Effector memory CD4-positive, alpha-beta T cell (primary cell): ENCODE measurements around the gene GOLGA6C.

Experiments used
- DNase-seq, 3 donors: peaks; one replicate each; pipeline ENCODE4 v3.0.0-alpha.2; 2020
- H3K27ac ChIP-seq: 2 replicates; pipeline ENCODE4 v1.7.0; 2013; ENCODE audit warnings: mild to moderate bottlenecking, low read length, moderate library complexity; ENCODE audit not compliant: insufficient read depth, poor library complexity, severe bottlenecking
- H3K27me3 ChIP-seq: replicated peaks from 2 replicates; pipeline ENCODE4 v1.7.0; 2013; ENCODE audit warnings: mild to moderate bottlenecking, low read length; ENCODE audit not compliant: insufficient read depth, control insufficient read depth, poor library complexity, severe bottlenecking
- H3K36me3 ChIP-seq: 2 replicates; pipeline ENCODE4 v1.7.0; 2013; ENCODE audit warnings: mild to moderate bottlenecking, low read length, moderate library complexity; ENCODE audit not compliant: control insufficient read depth, insufficient read depth
- H3K4me1 ChIP-seq: 2 replicates; pipeline ENCODE4 v1.7.0; 2013; ENCODE audit warnings: low read length, mild to moderate bottlenecking; ENCODE audit not compliant: control insufficient read depth, insufficient read depth, poor library complexity, severe bottlenecking
- H3K4me3 ChIP-seq: 2 replicates; pipeline ENCODE4 v1.7.0; 2013; ENCODE audit warnings: low read length, low read depth, mild to moderate bottlenecking; ENCODE audit not compliant: insufficient read depth, poor library complexity, severe bottlenecking
- H3K9me3 ChIP-seq: 2 replicates; pipeline ENCODE4 v1.7.0; 2013; ENCODE audit warnings: mild to moderate bottlenecking, low read length, moderate library complexity; ENCODE audit not compliant: control insufficient read depth

GOLGA6C gene

GRCh38 chr15:75227663-75228280 lies 30.4 kb upstream of the GOLGA6C start:
- no peak overlapping the region for H3K27ac ChIP-seq
- H3K4me1 ChIP-seq: no peaks in the 10 kb centered on the region
- no peak overlapping the region for H3K4me3 ChIP-seq
- H3K9me3 ChIP-seq: no peaks in the 10 kb centered on the region
- DNase-seq: no peak
- no peaks in the 10 kb centered on the region for H3K36me3 ChIP-seq
- no peaks in the 10 kb centered on the region for H3K27me3 ChIP-seq

DNA sequence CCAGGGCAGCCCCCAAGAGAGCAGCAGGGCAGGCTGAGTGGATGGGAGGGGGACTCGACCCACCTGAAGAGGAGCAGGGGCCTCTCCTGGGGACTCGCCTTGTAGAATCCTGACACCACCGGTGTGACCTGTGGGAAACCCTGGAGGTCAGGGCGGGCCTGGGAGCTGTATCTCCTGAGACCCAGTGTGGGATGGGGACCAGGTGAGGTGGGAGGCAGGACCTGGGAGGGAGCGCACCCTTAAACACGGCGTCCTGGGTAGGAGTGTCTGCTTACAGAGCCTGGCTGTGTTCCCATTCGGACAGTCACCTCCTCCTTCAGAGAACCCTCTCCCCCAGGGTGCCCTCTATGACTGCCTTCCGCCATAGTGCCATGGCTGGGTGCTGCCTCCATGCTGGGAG lies 29.3 kb upstream of the GOLGA6C start:
- Histone ChIP-seq H3K4me1 (no peaks in the 10 kb centered on the region), H3K27ac (no peak overlapping the region), H3K27me3 (no peaks in the 10 kb centered on the region), H3K4me3 (no peak overlapping the region), H3K36me3 (no peaks in the 10 kb centered on the region), H3K9me3 (no peaks in the 10 kb centered on the region)
- DNase-seq: no peak

- Histone ChIP-seq H3K27ac (no peak overlapping the region), H3K36me3 (no peaks in the 10 kb centered on the region), H3K4me3 (no peak overlapping the region), H3K9me3 (no peaks in the 10 kb centered on the region), H3K27me3 (no peaks in the 10 kb centered on the region), H3K4me1 (no peaks in the 10 kb centered on the region)
- no peak for DNase-seq
Observed at GRCh38 chr15:75229191-75230015, 28.7 kb upstream of the GOLGA6C start.

DNA sequence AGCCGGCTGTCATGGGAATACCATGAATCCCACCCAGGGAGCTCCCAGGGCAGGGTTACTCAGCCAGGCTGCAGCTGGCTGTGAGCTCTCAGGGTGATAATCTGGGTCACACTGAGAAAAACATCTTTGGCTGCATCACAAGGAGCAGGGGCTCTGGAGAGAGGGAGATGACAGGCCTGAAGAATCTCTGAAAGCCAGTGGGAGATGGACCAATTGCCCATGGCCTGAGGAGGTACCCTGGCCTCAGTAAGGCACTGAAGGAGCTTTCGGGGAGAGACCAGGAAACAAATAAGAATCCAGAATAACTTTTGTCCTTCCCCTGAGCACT lies 28.2 kb upstream of the GOLGA6C start:
- Histone ChIP-seq H3K9me3 (no peaks in the 10 kb centered on the region), H3K4me1 (no peaks in the 10 kb centered on the region), H3K27ac (no peak overlapping the region), H3K36me3 (no peaks in the 10 kb centered on the region), H3K4me3 (no peak overlapping the region), H3K27me3 (no peaks in the 10 kb centered on the region)
- no peak for DNase-seq

GRCh38 chr15:75230551-75231371 lies 27.4 kb upstream of the GOLGA6C start:
- DNase-seq: no peak
- Histone ChIP-seq H3K27me3 (no peaks in the 10 kb centered on the region), H3K4me1 (no peaks in the 10 kb centered on the region)

DNA sequence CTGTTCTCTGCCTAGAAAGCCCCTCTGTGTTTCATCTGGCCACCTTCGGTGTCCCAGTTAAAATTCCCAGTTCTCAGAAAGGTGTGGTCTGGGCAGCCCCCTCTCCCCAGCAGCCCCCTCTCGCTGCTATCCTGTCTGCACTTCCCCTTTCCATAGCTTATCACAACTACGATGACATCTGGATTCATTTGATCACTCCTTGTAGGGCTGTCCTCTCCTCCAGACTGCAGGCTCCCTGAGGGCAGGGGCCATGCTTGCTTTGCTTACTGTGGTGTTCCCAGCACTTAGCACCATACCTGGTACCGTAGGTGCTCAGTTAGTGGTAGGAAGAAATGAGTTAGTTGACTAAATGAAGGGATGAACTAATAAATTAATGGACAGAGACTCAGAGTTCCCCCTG lies 26.3 kb upstream of the GOLGA6C start:
- no peaks in the 10 kb centered on the region for H3K9me3 ChIP-seq
- no peak overlapping the region for H3K27ac ChIP-seq
- no peaks in the 10 kb centered on the region for H3K27me3 ChIP-seq
- H3K4me1 ChIP-seq: no peaks in the 10 kb centered on the region
- H3K36me3 ChIP-seq: no peaks in the 10 kb centered on the region
- no peak overlapping the region for H3K4me3 ChIP-seq
- no peak for DNase-seq

More at GRCh38 chr15:75230551-75231371, 27.4 kb upstream of the GOLGA6C start:
- no peaks in the 10 kb centered on the region for H3K9me3 ChIP-seq
- H3K4me3 ChIP-seq: no peak overlapping the region
- H3K27ac ChIP-seq: no peak overlapping the region
- H3K36me3 ChIP-seq: no peaks in the 10 kb centered on the region

DNA sequence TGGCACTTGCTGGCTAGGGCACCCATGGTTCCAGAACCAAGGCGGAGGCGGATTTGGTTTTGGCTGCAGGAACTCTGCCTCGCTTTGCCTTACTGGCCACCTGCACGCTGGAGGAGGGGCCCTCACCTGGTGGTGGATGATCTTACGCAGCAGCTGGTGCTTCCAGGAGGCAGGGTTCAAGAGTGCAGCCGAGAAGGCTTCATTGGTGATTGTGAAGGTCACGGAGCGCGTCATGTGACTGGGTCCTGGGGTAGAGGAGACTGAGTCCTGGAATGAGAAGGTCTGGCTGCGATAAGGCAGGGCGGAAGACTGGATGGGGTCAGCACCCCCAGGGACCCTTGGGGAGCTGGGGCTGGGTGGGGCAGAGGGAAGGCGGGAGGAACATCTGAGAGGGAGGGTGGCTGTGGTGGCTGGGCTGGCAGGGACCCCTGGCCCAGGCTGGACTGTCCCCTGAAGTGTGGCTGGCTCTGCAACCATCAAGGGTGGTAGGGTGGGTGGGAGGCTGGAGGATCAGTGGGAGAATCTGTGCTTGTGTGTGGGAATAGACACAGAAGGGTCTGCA lies 25.8 kb upstream of the GOLGA6C start:
- Histone ChIP-seq H3K27ac (no peak overlapping the region), H3K4me1 (no peaks in the 10 kb centered on the region), H3K4me3 (no peak overlapping the region), H3K27me3 (no peaks in the 10 kb centered on the region), H3K9me3 (no peaks in the 10 kb centered on the region), H3K36me3 (no peaks in the 10 kb centered on the region)
- DNase-seq: no peak

- no peak overlapping the region for H3K27ac ChIP-seq
- no peak for DNase-seq
- H3K9me3 ChIP-seq: no peaks in the 10 kb centered on the region
- no peak overlapping the region for H3K4me3 ChIP-seq
- H3K36me3 ChIP-seq: no peaks in the 10 kb centered on the region
- no peaks in the 10 kb centered on the region for H3K27me3 ChIP-seq
- no peaks in the 10 kb centered on the region for H3K4me1 ChIP-seq
Observed at GRCh38 chr15:75232826-75233503, 25.2 kb upstream of the GOLGA6C start.

DNA sequence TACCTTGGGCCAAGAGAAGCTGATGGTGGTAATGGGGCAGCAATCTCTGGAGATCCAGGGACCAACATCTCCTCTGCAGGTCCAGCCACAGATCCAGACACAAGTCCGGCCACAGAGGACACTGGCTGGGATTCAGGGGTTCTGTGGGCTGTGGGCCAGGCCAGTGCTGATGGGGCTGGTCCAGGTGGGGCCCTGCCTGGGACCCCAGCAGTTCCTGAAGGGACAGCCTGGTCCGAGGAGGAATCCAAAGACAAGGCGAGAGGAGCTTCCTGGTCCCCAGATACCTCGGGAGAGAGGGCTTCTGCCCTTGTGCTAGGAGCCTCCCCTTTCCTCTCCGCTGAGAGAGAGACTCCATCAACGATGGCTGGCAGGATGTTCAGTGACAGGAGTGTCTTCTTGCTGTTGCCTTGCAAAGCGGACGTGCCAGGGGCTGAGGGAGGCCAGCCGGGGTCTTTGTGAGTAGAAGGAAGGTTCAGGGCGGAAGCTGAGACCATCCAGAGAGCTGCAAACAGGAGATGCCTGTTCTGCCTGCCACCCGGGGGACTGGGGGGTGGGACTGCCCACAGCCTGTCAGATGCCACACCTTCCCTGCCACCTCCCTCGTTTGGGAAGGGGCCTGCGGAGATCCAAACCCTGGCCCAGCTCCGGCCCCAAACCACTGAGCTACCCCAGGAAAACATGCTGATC lies 24.5 kb upstream of the GOLGA6C start:
- DNase-seq: no peak
- H3K4me1 ChIP-seq: no peaks in the 10 kb centered on the region
- H3K4me3 ChIP-seq: no peak overlapping the region
- no peaks in the 10 kb centered on the region for H3K9me3 ChIP-seq
- no peaks in the 10 kb centered on the region for H3K27me3 ChIP-seq
- H3K27ac ChIP-seq: no peak overlapping the region
- no peaks in the 10 kb centered on the region for H3K36me3 ChIP-seq
